Measurements from ENCODE around the gene XYLT1.
"Not testable (repeated sequence)": the region's sequence is repeated elsewhere in the genome, so short reads cannot be mapped to it uniquely, and the experiment has no call there.

The XYLT1 gene

GRCh38 chr16:17491140-17491662, 20.4 kb upstream of the XYLT1 start:
- Histone ChIP-seq H3K27me3 (ENCODE audit: control insufficient read depth, low read length) (peaks cover 3% of the 10 kb centered on the region; the same call in 1 of the 2 replicates), H3K4me2 (ENCODE audit: low read length) (peak overlapping the region; percentile 54), H3K27ac (ENCODE audit: low read depth, low read length) (no peak overlapping the region)

GRCh38 chr16:17488506-17488905, 17.7 kb upstream of the XYLT1 start:
- no peak for TF ChIP-seq EZH2phosphoT487 (IDR thresholded peaks at IDR 0.05; ENCODE audit: borderline replicate concordance, low read length)
- TF ChIP-seq CTCF (IDR thresholded peaks at IDR 0.05; ENCODE audit: low read depth, low read length, poor library complexity, severe bottlenecking), result no peak
- no peaks in the 10 kb centered on the region for H3K79me2 ChIP-seq (ENCODE audit: control insufficient read depth, low read length)
- H3K4me3 ChIP-seq (ENCODE audit: low read length), result no peak overlapping the region
- H3K27ac ChIP-seq (ENCODE audit: low read depth, low read length), result no peak overlapping the region
- H3F3A ChIP-seq (ENCODE audit: control insufficient read depth, insufficient read depth), result no peaks in the 10 kb centered on the region
- no peaks in the 10 kb centered on the region for H3K36me3 ChIP-seq (ENCODE audit: control insufficient read depth, low read length)
- no peak overlapping the region for H3K4me2 ChIP-seq (ENCODE audit: low read length)
- no peaks in the 10 kb centered on the region for H3K9me3 ChIP-seq (ENCODE audit: control insufficient read depth, insufficient read depth, low read length)
- H4K20me1 ChIP-seq (ENCODE audit: control insufficient read depth, insufficient read depth, low read depth, low read length), result no peaks in the 10 kb centered on the region
- H3K27me3 ChIP-seq (ENCODE audit: control insufficient read depth, low read length), result no peaks in the 10 kb centered on the region
- no peaks in the 10 kb centered on the region for H3K9me2 ChIP-seq (replicated peaks; ENCODE audit: control insufficient read depth, low read length)
- peaks cover 15% of the 10 kb centered on the region for H3K4me1 ChIP-seq (ENCODE audit: control insufficient read depth, low read length)

More at GRCh38 chr16:17491140-17491662, 20.4 kb upstream of the XYLT1 start:
- no peaks in the 10 kb centered on the region for H3K36me3 ChIP-seq (ENCODE audit: control insufficient read depth, low read length)
- H3K9me2 ChIP-seq (replicated peaks; ENCODE audit: control insufficient read depth, low read length), result no peaks in the 10 kb centered on the region
- H3K4me1 ChIP-seq (ENCODE audit: control insufficient read depth, low read length), result peaks cover 15% of the 10 kb centered on the region
- H3F3A ChIP-seq (ENCODE audit: control insufficient read depth, insufficient read depth), result no peaks in the 10 kb centered on the region
- TF ChIP-seq EZH2phosphoT487 (IDR thresholded peaks at IDR 0.05; ENCODE audit: borderline replicate concordance, low read length) (no peak), CTCF (IDR thresholded peaks at IDR 0.05; ENCODE audit: low read depth, low read length, poor library complexity, severe bottlenecking) (no peak)
- no peaks in the 10 kb centered on the region for H3K9me3 ChIP-seq (ENCODE audit: control insufficient read depth, insufficient read depth, low read length)
- H3K4me3 ChIP-seq (ENCODE audit: low read length), result peak overlapping the region; percentile 25
- no peaks in the 10 kb centered on the region for H3K79me2 ChIP-seq (ENCODE audit: control insufficient read depth, low read length)
- H4K20me1 ChIP-seq (ENCODE audit: control insufficient read depth, insufficient read depth, low read depth, low read length), result no peaks in the 10 kb centered on the region

GRCh38 chr16:17483351-17483750, 12.6 kb upstream of the XYLT1 start:
- Histone ChIP-seq H3K4me2 (ENCODE audit: low read length) (no peak overlapping the region), H3K4me3 (ENCODE audit: low read length) (no peak overlapping the region), H3F3A (ENCODE audit: control insufficient read depth, insufficient read depth) (no peaks in the 10 kb centered on the region), H3K79me2 (ENCODE audit: control insufficient read depth, low read length) (no peaks in the 10 kb centered on the region), H3K27me3 (ENCODE audit: control insufficient read depth, low read length) (peaks cover 14% of the 10 kb centered on the region), H3K36me3 (ENCODE audit: control insufficient read depth, low read length) (no peaks in the 10 kb centered on the region), H3K27ac (ENCODE audit: low read depth, low read length) (no peak overlapping the region), H4K20me1 (ENCODE audit: control insufficient read depth, insufficient read depth, low read depth, low read length) (no peaks in the 10 kb centered on the region), H3K9me3 (ENCODE audit: control insufficient read depth, insufficient read depth, low read length) (no peaks in the 10 kb centered on the region), H3K9me2 (replicated peaks; ENCODE audit: control insufficient read depth, low read length) (no peaks in the 10 kb centered on the region), H3K4me1 (ENCODE audit: control insufficient read depth, low read length) (no peaks in the 10 kb centered on the region)
- TF ChIP-seq CTCF (IDR thresholded peaks at IDR 0.05; ENCODE audit: low read depth, low read length, poor library complexity, severe bottlenecking), result no peak
- TF ChIP-seq EZH2phosphoT487 (IDR thresholded peaks at IDR 0.05; ENCODE audit: borderline replicate concordance, low read length), result no peak

- H3K4me3 ChIP-seq (ENCODE audit: low read length); H3K9me2 ChIP-seq (replicated peaks; ENCODE audit: control insufficient read depth, low read length); H3K79me2 ChIP-seq (ENCODE audit: control insufficient read depth, low read length); H3K36me3 ChIP-seq (ENCODE audit: control insufficient read depth, low read length); H3K9me3 ChIP-seq (ENCODE audit: control insufficient read depth, insufficient read depth, low read length); H3K27ac ChIP-seq (ENCODE audit: low read depth, low read length); H3F3A ChIP-seq (ENCODE audit: control insufficient read depth, insufficient read depth); H3K4me1 ChIP-seq (ENCODE audit: control insufficient read depth, low read length); H3K4me2 ChIP-seq (ENCODE audit: low read length); H4K20me1 ChIP-seq (ENCODE audit: control insufficient read depth, insufficient read depth, low read depth, low read length): not testable (repeated sequence)
- H3K27me3 ChIP-seq (ENCODE audit: control insufficient read depth, low read length), result peaks cover 14% of the 10 kb centered on the region
Measured at GRCh38 chr16:17482341-17482740, 11.6 kb upstream of the XYLT1 start.

Measured in DOHH2 (cell line).